ENCODE measurements around the gene FBP1.
"Not testable (repeated sequence)": the region's sequence is repeated elsewhere in the genome, so short reads cannot be mapped to it uniquely, and the experiment has no call there.

FBP1 gene

DNA sequence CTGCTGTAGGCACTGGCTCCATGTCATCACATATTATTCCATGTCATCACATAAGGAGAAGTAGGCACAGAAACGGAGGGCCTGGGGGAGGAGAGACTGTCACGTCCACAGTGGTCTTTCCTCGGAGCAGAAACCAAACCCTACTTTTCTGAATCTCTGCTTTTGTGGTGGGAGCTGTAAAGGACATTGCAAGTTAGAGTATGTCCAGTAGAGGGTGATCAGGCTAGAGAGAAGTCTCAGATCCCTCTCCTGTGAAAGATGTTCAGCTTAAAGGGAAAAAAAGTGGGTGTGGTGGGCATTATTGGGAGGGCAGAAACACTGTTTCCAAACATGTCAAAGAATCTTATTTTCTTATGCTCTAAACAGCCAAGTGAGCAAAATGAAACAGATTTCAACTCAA, 26.3 kb downstream of the FBP1 start:
- DNase-seq (ENCODE audit: low spot score) = no peak

DNA sequence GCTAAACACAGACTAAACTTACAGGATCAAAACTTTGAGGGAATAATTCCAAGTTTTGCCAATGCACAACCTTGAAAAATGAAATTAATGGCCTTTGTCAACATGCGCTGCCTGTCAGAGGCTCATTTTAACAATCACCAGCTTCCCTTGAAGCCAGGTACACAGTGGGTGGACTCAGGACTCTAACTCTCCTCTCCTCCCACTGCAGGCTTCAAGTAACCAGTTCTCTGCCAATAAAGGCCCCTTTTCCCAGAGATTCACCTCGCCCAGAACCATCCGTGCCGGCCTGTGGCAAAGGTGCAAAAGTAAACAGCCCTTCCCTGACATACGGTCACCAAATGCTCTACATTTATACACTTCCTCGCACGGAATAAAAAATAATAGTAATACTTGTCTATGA, 27.2 kb downstream of the FBP1 start:
- no peak for DNase-seq (ENCODE audit: low spot score)

DNA sequence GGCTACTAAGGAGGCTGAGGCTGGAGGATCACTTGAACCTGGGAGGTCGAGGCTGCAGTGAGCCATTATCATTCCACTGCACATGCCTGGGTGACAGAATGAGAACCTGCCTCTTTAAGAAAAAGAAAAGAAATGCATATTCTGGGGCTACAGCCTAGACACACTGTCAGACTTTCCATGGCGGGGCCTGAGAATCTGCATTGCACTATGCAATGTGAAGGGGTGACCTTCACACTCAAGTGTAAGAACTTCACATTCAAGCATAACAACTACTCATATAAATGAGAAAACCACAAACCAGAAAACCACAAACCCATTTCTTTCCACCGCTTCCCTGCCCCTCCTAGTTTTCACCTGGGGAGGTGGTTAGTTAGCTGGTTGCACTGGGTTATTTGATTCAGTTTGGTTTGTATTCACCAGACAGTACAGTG, 27.7 kb downstream of the FBP1 start:
- no peak for DNase-seq (ENCODE audit: low spot score)

DNA sequence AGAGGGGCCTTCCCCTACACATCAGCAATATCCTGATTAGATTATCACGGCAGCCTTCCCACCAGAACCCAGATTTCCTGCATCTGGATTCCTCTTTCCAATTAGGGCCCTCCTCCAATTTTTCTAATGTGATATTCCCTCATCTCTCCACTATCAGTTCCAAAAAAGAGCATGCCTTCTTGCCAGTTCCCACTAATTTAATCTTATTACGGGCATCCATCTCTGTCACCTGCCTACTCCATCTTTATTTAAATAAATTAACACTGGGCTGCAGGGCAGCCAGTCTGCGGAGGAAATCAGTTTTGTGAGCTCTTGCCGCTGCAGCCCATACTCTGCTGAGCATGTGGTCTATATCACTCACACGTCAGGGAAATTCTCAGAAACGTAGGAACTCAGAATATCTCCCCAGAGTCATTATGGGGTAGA, 29.1 kb downstream of the FBP1 start:
- no peak for DNase-seq (ENCODE audit: low spot score)

DNA sequence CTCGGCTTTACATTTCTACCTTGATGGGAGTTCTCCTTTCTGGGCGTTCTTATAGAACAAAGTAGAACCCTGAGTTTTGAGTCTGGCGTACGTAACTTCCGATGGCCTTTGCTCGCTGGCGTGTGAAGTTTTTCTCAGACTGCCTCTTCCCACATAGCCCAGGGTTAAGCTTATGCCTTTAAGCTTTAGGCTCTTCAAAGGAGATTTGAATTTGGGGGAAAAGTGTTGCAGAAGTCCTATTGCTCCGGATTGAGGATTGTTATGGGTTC, 32.0 kb downstream of the FBP1 start:
- no peak for DNase-seq (ENCODE audit: low spot score)

DNA sequence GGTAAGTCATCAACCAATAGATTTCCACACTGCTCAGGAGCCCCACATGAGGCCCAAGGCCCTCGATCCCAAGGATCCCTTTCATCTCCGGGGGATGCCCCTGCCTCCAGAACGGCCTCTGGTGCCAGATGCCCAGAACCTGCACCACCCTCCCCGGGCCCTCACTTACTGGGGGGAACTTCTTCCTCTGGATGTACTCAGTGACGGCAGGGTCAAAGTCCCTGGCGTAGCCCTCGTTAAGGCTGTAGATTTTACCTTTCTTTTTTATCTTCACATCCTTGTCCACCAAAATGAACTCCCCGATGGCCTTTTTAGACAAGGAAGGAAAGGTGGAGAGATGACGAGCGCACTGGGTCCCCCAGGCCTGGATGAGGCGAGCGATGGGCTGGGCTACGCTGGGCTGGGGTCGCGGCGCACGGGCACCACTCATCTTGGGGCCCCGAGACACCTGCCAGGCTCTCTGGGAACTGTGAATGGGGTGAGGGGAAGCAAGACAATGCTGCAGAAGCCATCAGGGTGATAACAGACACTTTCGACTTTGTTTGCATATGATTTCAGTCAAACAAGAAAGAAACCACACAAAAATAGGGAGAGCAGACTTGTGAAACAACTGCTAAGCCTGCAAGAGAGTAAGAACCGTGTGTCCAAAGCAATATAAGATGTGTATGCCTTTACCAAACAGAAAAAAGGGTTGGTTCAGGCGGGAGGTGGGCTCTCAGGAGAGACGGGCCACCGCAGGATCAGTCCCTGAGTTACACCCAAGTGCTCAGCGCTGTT, 32.5 kb downstream of the FBP1 start:
- DNase-seq (ENCODE audit: low spot score) = no peak

DNA sequence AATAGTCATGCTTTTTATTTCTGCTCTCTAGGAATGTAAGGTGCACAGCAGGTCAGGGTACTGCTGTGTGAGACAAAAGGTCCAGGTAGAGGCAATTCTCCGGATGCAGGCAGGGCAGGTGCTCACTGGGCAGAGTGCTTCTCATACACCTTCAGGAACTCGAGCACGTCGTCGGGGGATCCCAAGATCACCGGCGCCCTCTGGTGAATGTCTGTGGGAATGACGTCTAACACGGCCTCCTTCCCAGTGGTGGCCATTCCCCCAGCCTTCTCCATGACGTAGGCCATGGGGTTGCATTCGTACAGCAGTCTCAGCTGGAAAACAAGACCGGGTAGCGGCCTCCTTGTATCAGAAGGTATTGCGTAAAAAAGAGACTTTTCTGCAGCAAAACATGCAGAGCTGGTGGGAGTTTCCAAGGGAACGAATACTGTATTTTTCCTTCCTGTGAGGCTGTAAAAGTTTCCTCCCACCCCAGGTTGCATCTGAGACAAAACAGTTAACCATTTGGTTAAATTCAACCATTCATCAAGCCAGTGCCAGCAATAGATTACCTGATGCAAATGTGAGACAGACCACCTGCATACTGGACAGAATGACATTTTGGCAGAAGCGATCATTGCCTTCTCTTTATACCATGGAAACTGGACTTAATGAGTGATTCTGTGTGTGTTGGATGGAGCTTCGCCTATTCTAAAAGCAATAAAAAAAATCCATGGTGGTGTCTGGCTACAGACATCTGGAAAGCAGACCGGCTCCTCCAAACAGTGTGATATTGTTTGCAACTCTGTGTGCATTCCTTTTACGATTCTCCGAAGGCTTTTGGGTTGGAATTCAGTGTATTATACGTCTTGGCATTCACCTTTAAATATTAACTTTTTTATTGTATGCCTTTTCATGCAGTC, 35.8 kb downstream of the FBP1 start:
- DNase-seq (ENCODE audit: low spot score) = peak; percentile 83

DNA sequence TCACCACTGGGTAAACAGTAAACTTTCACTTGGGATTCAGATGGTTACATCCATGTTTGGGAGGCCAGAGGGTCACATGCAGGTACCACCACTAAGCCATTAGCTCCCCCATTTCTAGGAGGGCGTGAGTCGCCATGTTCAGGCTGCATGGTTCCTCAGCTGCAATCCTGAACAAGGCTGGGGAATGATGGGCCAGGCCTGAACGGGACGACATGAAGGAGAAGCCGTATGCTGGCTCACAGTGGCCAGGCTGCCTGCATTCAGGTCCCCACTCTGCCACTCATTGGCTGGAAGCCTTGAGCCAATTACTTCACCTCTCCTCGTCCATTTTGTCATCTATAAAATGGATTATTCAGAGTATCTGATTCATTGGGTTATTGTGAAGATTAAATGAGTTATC, 36.7 kb downstream of the FBP1 start:
- no peak for DNase-seq (ENCODE audit: low spot score)

DNA sequence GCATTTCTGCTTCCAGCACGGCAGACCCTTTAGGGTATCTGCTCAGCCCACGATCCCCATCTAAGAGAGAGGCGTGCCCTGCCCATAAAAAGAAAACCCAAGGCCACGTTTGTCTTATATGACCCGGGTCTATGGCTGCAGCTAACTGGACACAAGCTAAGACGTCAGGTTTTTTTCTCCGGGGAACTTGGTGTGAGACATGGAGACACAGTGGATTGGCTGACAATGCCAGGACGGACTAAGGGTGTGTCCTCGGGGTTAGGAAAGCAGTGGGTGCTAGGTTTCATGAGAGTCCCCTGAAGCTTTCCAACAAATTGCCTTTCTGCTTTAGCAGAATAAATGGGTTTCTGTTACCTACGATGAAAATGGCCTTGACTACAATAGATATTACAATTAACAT, 38.6 kb downstream of the FBP1 start:
- DNase-seq (ENCODE audit: low spot score) = no peak

DNA sequence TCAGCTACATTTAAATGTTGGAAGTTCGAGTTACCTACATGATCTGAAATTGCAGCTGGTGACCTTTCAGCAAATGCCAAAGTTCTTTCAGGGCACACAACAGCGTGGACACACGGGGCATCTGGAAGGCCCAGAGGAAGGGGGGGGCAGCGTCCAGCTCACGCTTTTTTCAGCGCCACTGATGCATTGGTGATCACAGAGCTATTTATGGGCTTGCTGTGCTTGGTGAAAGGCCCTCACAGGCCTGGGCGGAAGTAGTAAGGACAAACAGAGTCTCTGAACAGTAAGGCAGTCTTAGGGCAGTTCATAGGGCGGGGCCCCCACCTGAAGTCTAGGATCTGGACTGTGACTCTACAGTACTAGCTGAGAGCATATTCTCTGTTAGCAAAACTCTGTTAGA, 39.1 kb downstream of the FBP1 start:
- no peak for DNase-seq (ENCODE audit: low spot score)

DNA sequence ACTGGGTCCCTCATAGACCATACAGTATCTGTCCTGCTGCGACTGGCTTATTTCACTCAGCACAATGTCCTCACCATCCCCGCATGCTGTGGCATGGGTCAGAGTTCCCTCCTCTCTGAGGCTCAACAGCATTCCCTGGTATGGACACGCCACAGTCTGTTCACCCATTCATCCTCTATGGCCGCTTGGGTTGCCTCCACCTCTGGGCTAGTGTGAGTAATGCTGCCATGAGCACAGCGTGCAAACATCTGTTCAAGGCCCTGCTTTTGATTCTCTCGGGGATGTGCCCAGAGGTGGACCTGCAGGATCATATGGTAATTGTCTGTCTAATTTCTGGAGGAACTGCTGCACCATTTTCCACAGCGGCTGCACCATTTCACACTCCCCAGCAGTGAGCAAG, 40.2 kb downstream of the FBP1 start:
- no peak for DNase-seq (ENCODE audit: low spot score)

DNA sequence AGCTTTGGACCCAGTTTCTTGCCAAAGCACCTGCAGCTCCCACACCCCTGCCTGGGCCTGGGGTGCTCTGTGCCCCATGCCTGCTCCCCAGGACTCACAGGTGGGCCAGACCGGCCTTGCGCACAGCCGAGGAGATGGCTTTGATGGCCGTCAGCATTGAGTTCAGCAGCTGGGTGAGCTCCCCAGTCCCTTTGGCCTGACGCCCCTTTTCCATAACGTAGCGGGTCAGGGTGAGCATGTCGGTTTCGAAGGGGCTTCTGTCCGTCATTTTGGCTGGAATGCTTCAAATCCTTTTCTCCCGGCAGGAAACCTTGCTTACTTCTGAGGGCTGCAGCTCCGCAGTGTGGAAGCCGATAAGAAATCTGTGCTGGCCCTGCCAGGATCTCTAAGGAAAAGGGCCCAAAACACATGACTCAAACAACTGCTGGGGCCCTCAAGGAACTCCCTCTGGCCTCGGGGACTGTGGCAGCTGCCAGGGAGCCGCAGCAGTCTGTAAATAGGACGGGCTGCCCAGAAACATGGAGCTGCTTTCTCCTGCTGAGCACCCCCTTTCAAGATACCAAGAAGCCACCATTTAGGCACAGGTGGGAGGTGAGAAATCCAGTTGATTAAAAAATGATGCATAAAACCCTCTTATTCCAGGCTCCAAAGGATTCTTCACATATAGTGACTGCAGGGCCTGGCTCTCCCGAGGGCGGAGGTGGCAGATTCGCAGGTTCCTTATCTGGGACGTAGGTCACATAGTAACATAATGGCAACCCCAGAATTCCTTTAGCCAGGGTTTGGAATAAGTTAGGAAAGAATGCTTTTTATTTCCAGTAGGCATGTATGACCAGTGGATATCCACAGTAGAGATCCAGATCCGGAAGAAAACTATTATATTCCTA, 45.6 kb downstream of the FBP1 start, which contains the start of gene FBP2:
TSS of gene FBP2 (minus strand) at position 366 of the 887 bp plus-strand sequence. CDS start at position 268, 98 bp downstream.
- no peak for DNase-seq (ENCODE audit: low spot score)

DNA sequence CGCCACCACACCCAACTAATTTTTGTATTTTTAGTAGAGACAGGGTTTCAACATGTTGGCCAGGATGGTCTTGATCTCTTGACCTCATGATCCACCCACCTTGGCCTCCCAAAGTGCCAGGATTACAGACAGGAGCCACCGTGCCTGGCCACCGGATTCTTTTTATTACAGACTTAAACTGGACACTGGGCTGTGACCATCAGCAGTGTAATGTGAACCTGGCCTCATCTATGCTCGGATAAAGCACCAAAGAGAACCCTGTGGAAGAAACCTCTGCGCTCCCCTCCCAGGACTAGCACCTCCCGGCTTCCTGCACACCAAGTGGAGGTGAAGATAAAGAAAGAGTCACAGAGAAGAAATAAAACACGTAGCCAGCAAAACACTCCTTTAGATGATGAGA, 46.6 kb downstream of the FBP1 start:
- not testable (repeated sequence) for DNase-seq (ENCODE audit: low spot score)

DNA sequence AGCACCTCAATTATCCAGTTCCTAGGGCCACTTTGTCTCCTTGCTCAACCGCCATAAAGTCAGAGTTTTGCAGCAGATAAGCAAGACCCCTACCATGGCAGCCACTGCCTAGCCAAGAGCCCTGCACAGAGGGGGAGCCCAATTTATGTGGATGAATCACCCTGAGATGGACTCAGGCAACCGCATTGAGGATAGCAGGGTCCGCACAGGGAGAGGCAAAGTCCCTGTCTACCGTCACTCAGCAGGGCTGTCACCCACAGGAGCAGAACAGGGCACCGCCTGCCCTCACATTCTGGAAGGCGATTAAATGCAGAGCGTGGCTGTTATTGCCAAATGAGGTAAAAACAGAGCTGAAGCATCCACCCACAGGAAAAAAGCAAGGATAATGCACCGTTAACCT, 47.4 kb downstream of the FBP1 start:
- DNase-seq (ENCODE audit: low spot score) = no peak

DNA sequence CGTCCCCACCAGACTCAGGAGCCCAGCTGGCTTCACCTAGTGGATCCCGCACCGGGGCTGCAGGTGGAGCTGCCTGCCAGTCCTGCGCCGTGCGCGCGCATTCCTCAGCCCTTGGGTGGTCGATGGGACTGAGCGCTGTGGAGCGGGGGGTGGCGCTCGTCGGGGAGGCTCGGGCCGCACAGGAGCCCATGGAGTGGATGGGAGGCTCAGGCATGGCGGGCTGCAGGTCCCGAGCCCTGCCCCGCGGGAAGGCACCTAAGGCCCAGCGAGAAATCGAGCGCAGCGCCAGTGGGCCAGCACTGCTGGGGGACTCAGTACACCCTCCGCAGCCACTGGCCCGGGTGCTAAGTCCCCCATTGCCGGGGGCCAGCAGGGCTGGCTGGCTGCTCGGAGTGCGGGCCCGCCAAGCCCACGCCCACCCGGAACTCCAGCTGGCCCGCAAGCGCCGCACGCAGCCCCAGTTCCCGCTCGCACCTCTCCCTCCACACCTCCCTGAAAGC, 48.2 kb downstream of the FBP1 start:
- DNase-seq (ENCODE audit: low spot score) = not testable (repeated sequence)

DNA sequence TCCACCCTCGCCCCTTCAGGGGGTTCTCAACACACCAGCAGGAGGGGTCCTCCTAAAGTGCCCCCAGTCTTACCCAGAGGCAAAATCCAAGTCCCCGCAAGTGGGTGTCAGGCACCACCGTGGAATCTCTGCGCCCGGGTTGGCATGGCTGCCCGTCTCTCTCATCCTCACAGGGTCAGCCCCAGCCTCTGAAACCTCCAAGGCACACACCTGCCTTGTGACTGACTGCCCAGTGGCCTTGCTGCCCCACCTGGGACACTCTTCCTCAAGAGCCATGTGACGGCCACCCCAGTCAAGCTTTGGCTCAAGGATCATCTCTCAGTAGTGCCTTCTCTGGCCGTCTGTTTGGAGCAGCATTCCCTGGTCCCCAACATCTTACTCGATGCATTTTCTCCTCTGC, 50.6 kb downstream of the FBP1 start:
- no peak for DNase-seq (ENCODE audit: low spot score)

DNA sequence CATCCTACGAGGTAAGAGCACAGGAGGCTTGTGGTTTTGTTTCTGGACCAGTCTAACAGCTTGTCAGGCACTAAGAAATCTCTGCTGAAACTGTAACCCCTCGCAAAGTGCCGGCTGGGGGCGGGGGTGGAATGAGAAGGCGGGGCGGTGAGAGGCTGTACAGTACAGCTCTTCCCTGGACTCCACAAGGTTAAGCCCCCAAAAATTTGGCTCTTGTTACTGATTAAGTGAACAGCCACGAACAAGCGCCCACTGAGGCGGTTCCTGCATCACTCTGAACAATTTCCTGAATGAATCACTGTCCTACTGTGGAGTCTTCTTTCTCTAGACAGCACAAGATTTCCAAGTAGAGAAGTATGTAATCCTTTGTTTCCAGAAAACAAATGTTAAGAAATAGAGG, 52.5 kb downstream of the FBP1 start:
- peak; percentile 20 for DNase-seq (ENCODE audit: low spot score)

DNA sequence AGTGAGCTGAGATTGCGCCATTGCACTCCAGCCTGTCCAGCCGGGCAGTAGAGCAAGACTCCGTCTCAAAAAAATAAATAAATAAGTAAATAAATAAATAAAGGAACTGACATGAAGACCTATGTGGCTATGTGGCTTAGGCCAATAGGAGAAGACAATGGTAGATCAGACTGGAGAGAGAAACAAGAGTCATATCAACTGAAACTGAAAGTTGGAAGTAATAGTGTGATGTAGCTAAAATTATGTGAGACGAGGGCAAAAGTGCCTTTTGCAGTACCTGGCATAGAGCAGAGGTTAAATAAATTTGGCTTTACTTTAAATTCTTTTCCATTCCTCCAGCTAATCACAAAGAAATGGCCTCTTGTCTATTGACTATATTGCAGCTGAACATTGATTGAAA, 53.0 kb downstream of the FBP1 start:
- DNase-seq (ENCODE audit: low spot score) = no peak

DNA sequence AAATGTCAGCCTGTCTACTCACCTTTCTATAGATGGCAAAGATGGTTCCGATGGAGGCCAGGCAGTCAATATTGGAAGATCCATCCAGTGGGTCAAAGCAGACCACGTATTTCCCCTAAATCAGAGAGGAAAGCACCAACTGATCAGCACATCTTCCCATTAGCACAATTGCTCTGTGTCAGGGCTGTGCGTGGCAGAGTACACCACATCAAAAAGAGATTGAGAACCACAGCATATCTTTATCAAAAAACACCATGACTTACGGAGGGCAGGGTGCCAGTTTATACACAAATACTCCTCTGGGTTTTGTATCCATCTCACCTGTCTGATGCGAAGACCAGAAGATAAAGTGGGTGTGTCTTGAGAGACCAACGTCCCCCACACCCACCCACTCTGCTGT, 54.8 kb downstream of the FBP1 start:
- DNase-seq (ENCODE audit: low spot score) = no peak

DNA sequence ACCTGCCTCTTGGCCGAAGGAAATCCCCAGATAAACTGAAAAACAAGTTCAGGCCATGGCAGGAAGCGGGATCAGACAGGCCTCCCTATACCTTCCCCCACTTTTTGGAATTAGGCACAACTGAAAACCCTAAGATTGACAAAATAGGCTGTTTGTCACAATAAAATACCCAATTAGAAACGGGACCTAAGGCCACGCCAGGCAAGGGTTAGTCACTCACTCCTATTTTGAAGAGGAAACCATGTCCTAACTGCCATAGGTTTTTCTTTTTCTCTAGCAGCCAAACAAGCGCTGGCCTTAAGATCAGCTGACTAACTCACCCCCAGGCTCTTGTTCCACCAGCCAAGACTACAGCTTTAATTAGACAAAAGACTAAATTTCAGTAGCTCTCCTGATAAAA, 57.6 kb downstream of the FBP1 start:
- DNase-seq (ENCODE audit: low spot score) = no peak

DNA sequence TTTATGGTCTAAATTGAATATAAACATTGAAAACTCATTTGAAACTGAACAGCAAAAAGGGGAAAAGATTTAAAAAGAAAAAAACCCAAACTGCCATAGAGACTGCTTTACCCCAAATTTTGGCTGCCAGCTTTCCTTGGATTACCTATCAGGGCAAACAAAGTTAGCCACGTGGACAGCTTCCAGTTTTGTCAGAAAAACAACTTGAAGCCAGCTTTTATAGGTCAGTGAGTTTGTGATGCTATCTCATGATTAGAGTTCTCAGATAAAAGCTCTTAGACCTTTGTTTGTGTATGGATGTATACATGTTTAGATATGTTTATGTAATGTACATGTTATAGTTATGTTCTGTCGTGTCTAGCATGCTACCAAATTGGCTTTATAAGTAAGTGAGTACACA, 61.7 kb downstream of the FBP1 start:
- no peak for DNase-seq (ENCODE audit: low spot score)

DNA sequence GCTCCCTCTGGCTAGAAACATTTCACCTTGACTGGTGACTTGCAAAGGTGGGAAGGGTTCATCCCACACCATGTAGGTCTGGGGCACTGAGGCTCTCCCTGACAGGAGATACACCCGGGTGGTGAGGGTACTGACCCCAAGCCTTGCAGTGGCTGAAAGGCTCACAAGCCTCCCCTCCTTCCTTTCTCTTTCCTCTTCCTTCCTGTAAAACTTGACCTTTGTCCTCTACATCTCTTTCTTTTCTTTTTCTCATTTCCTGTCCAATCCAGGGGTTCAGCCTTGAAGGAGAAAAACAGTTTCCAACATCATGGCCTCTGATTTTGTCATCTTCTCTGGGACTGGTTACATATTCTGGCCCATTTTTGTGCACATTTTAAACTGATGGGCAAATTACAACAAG, 62.3 kb downstream of the FBP1 start:
- DNase-seq (ENCODE audit: low spot score) = no peak
